Stimulated activated naive CD8-positive, alpha-beta T cell treated with anti-CD3 and anti-CD28 coated beads, Interleukin-15, amount 100 ng/mL, for 72 hours (primary cell): ENCODE data around the gene CSNK2A3.

ENCODE experiments used
- ATAC-seq: fragments of 150-1000 bp; cut with Tn5 transposase; 2 replicates; pipeline ENCODE4 v1.10.0; 2021; ENCODE audit warnings: mild to moderate bottlenecking, moderate library complexity
- DNase-seq, 2 donors: peaks; one replicate each; pipeline ENCODE4 v3.0.0; 2021 to 2022
- H3K27ac Mint-ChIP-seq, 2 donors: one replicate each; pipeline ENCODE4 v1.8.0; 2022; ENCODE audit warnings: mild to moderate bottlenecking in 2 of 2, mixed read lengths in 2 of 2, moderate library complexity in 2 of 2
- H3K27me3 Mint-ChIP-seq: one replicate; pipeline ENCODE4 v1.8.0; 2022; ENCODE audit warnings: mixed read lengths
- H3K4me1 Mint-ChIP-seq: one replicate; pipeline ENCODE4 v1.8.0; 2022; ENCODE audit warnings: mild to moderate bottlenecking, mixed read lengths
- H3K4me3 Mint-ChIP-seq, 2 donors: one replicate each; pipeline ENCODE4 v1.8.0; 2022; ENCODE audit warnings: mild to moderate bottlenecking in 2 of 2, mixed read lengths in 2 of 2, moderate library complexity in 1 of 2
- H3K9me3 Mint-ChIP-seq, 2 donors: one replicate each; pipeline ENCODE4 v1.8.0; 2022; ENCODE audit warnings: mixed read lengths in 2 of 2

The CSNK2A3 gene

GRCh38 chr11:11329062-11329806 is 23.8 kb downstream of the CSNK2A3 start:
- Mint-ChIP-seq H3K4me1 (no peaks in the 10 kb centered on the region), H3K9me3 (no peaks in the 10 kb centered on the region), H3K27ac (no peak overlapping the region), H3K4me3 (no peak overlapping the region), H3K27me3 (no peaks in the 10 kb centered on the region)
- ATAC-seq (no peak), DNase-seq (no peak)

GRCh38 chr11:11324090-11324489 is 29.0 kb downstream of the CSNK2A3 start:
- Mint-ChIP-seq H3K27me3 (no peaks in the 10 kb centered on the region), H3K4me3 (no peak overlapping the region)

GRCh38 chr11:11322101-11322500 is 30.9 kb downstream of the CSNK2A3 start:
- DNase-seq (no peak), ATAC-seq (no peak)
- no peak overlapping the region for H3K27ac Mint-ChIP-seq
- H3K4me3 Mint-ChIP-seq = no peak overlapping the region
- H3K4me1 Mint-ChIP-seq = no peaks in the 10 kb centered on the region
- H3K27me3 Mint-ChIP-seq = no peaks in the 10 kb centered on the region
- peaks cover 5 to 15% of the 10 kb centered on the region in 2 donors for H3K9me3 Mint-ChIP-seq

More at GRCh38 chr11:11324090-11324489, 29.0 kb downstream of the CSNK2A3 start:
- Mint-ChIP-seq H3K27ac (no peak overlapping the region), H3K9me3 (peaks cover 5 to 15% of the 10 kb centered on the region in 2 donors), H3K4me1 (no peaks in the 10 kb centered on the region)
- ATAC-seq (no peak), DNase-seq (no peak)

- H3K9me3 Mint-ChIP-seq = peaks cover 5 to 15% of the 10 kb centered on the region in 2 donors
- no peak overlapping the region for H3K27ac Mint-ChIP-seq
- H3K27me3 Mint-ChIP-seq = no peaks in the 10 kb centered on the region
- ATAC-seq = no peak
- DNase-seq = no peak
- no peaks in the 10 kb centered on the region for H3K4me1 Mint-ChIP-seq
- H3K4me3 Mint-ChIP-seq = no peak overlapping the region
Measured at GRCh38 chr11:11320825-11321224, 32.2 kb downstream of the CSNK2A3 start.

GRCh38 chr11:11318961-11319360 is 34.1 kb downstream of the CSNK2A3 start:
- H3K9me3 Mint-ChIP-seq = peaks cover 5 to 15% of the 10 kb centered on the region in 2 donors

GRCh38 chr11:11318461-11318860 is 34.6 kb downstream of the CSNK2A3 start:
- DNase-seq (no peak), ATAC-seq (no peak)
- Mint-ChIP-seq H3K27ac (no peak overlapping the region), H3K4me3 (no peak overlapping the region), H3K4me1 (no peaks in the 10 kb centered on the region), H3K27me3 (no peaks in the 10 kb centered on the region), H3K9me3 (peaks cover 1 to 10% of the 10 kb centered on the region in 2 donors)

More at GRCh38 chr11:11318961-11319360, 34.1 kb downstream of the CSNK2A3 start:
- ATAC-seq = no peak
- no peak overlapping the region for H3K27ac Mint-ChIP-seq
- no peak overlapping the region for H3K4me3 Mint-ChIP-seq
- no peaks in the 10 kb centered on the region for H3K27me3 Mint-ChIP-seq
- no peak for DNase-seq
- no peaks in the 10 kb centered on the region for H3K4me1 Mint-ChIP-seq

GRCh38 chr11:11316651-11317230 is 36.3 kb downstream of the CSNK2A3 start:
- no peak overlapping the region for H3K4me3 Mint-ChIP-seq
- no peaks in the 10 kb centered on the region for H3K27me3 Mint-ChIP-seq
- no peaks in the 10 kb centered on the region for H3K9me3 Mint-ChIP-seq
- no peaks in the 10 kb centered on the region for H3K4me1 Mint-ChIP-seq
- no peak for ATAC-seq
- no peak overlapping the region for H3K27ac Mint-ChIP-seq
- DNase-seq = no peak

- no peak for DNase-seq
Measured at GRCh38 chr11:11313902-11314692, 39.0 kb downstream of the CSNK2A3 start.

GRCh38 chr11:11313426-11313825 is 39.6 kb downstream of the CSNK2A3 start:
- Mint-ChIP-seq H3K27ac (no peak overlapping the region), H3K9me3 (peaks cover 0 to 18% of the 10 kb centered on the region in 2 donors), H3K4me3 (no peak overlapping the region), H3K27me3 (no peaks in the 10 kb centered on the region), H3K4me1 (peaks cover 6% of the 10 kb centered on the region)
- ATAC-seq (no peak), DNase-seq (no peak)

More at GRCh38 chr11:11313902-11314692, 39.0 kb downstream of the CSNK2A3 start:
- no peak overlapping the region for H3K27ac Mint-ChIP-seq
- ATAC-seq = no peak
- peaks cover 0 to 18% of the 10 kb centered on the region in 2 donors for H3K9me3 Mint-ChIP-seq
- H3K4me1 Mint-ChIP-seq = peaks cover 6% of the 10 kb centered on the region
- H3K27me3 Mint-ChIP-seq = no peaks in the 10 kb centered on the region
- no peak overlapping the region for H3K4me3 Mint-ChIP-seq

- Mint-ChIP-seq H3K27ac (peak overlapping the region in 1 of 2 donors; percentile 10), H3K4me1 (peaks cover 6% of the 10 kb centered on the region)
Measured at GRCh38 chr11:11312738-11313137, 40.3 kb downstream of the CSNK2A3 start.

GRCh38 chr11:11311169-11311568 is 41.9 kb downstream of the CSNK2A3 start:
- H3K9me3 Mint-ChIP-seq = peaks cover 0 to 18% of the 10 kb centered on the region in 2 donors
- peak overlapping the region in 1 of 2 donors; percentile 8 for H3K27ac Mint-ChIP-seq
- DNase-seq = no peak
- peaks cover 6% of the 10 kb centered on the region for H3K4me1 Mint-ChIP-seq
- no peak overlapping the region for H3K4me3 Mint-ChIP-seq
- no peaks in the 10 kb centered on the region for H3K27me3 Mint-ChIP-seq
- ATAC-seq = no peak

More at GRCh38 chr11:11312738-11313137, 40.3 kb downstream of the CSNK2A3 start:
- no peaks in the 10 kb centered on the region for H3K27me3 Mint-ChIP-seq
- ATAC-seq (no peak), DNase-seq (no peak)
- no peak overlapping the region for H3K4me3 Mint-ChIP-seq
- peaks cover 0 to 18% of the 10 kb centered on the region in 2 donors for H3K9me3 Mint-ChIP-seq

- H3K27ac Mint-ChIP-seq = no peak overlapping the region
- H3K4me1 Mint-ChIP-seq = peaks cover 6% of the 10 kb centered on the region
- no peak overlapping the region for H3K4me3 Mint-ChIP-seq
- H3K9me3 Mint-ChIP-seq = peaks cover 0 to 18% of the 10 kb centered on the region in 2 donors
- H3K27me3 Mint-ChIP-seq = no peaks in the 10 kb centered on the region
- ATAC-seq (no peak), DNase-seq (no peak)
Measured at GRCh38 chr11:11309906-11310305, 43.1 kb downstream of the CSNK2A3 start.

- H3K4me1 Mint-ChIP-seq = peaks cover 6% of the 10 kb centered on the region
- peak overlapping the region in 1 of 2 donors; percentile 13 for H3K27ac Mint-ChIP-seq
- no peaks in the 10 kb centered on the region for H3K27me3 Mint-ChIP-seq
- ATAC-seq = no peak
- no peak for DNase-seq
- H3K9me3 Mint-ChIP-seq = peaks cover 0 to 18% of the 10 kb centered on the region in 2 donors
- H3K4me3 Mint-ChIP-seq = no peak overlapping the region
Measured at GRCh38 chr11:11308249-11308648, 44.8 kb downstream of the CSNK2A3 start.

GRCh38 chr11:11306855-11307254 is 46.2 kb downstream of the CSNK2A3 start:
- H3K4me3 Mint-ChIP-seq = no peak overlapping the region
- no peaks in the 10 kb centered on the region for H3K27me3 Mint-ChIP-seq
- ATAC-seq = no peak
- H3K9me3 Mint-ChIP-seq = peaks cover 0 to 18% of the 10 kb centered on the region in 2 donors
- DNase-seq = no peak
- H3K4me1 Mint-ChIP-seq = peaks cover 6% of the 10 kb centered on the region
- no peak overlapping the region for H3K27ac Mint-ChIP-seq

- peaks cover 0 to 3% of the 10 kb centered on the region in 2 donors for H3K9me3 Mint-ChIP-seq
- no peak for DNase-seq
- no peak for ATAC-seq
- no peak overlapping the region for H3K4me3 Mint-ChIP-seq
- H3K27me3 Mint-ChIP-seq = no peaks in the 10 kb centered on the region
- no peak overlapping the region for H3K27ac Mint-ChIP-seq
- no peaks in the 10 kb centered on the region for H3K4me1 Mint-ChIP-seq
Measured at GRCh38 chr11:11304550-11304949, 48.5 kb downstream of the CSNK2A3 start.

- no peak overlapping the region for H3K27ac Mint-ChIP-seq
- no peaks in the 10 kb centered on the region for H3K27me3 Mint-ChIP-seq
- no peak for DNase-seq
- no peaks in the 10 kb centered on the region for H3K9me3 Mint-ChIP-seq
- H3K4me3 Mint-ChIP-seq = no peak overlapping the region
- H3K4me1 Mint-ChIP-seq = no peaks in the 10 kb centered on the region
- ATAC-seq = no peak
Measured at GRCh38 chr11:11302565-11302964, 50.5 kb downstream of the CSNK2A3 start.
